ENCODE data around the gene TMEM221. TPM values are rescaled to one million over a fixed set of nuclear protein-coding genes. Genes with fewer than 3 reads are reported as not detected.

The TMEM221 gene
- total and polyA plus RNA-seq, 9 of the 15 experiments (the other 6 are each of a cell fraction or from before 2014, with no cell fraction given): 0.06 to 0.35 TPM; not detected in 7

DNA sequence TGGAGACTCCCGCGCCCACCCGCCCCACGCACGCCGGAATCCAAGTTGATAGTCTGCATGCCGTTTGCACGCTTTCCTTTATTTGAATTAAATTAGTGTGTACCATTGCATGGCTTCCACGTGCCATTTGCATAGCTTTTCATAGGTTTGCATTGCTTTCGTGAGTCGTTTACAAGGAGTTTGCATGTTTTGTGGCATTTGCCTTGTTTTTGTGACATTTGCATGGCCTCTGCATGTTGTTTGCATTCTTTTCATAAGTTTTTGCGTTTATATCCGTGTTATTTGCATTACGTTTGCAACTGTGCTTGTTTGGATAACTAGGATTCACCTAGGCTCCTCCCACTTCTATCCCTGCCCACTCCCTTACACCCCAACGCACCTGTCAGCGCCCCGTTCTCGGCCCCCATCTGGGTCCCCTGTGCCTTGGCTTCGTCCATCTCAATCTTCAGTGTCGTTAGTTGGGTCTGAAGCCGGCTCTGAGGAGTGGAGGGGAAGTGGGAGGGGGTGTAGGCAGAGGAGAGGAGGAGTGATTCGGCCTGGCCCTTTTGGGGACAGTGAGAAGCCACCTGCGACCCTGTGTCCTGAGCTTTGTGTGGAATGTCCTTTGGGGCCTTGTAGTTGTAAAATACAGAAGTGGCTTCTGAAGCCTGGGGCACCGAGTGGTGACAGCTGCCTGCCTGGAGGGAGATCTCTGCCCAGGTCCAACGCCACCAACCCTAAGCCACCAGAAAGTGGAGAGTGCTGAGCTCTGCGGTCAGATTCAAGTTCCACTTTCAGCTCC, 56.9 kb downstream of the TMEM221 start (continued):
- TF ChIP-seq, protein P1, sequence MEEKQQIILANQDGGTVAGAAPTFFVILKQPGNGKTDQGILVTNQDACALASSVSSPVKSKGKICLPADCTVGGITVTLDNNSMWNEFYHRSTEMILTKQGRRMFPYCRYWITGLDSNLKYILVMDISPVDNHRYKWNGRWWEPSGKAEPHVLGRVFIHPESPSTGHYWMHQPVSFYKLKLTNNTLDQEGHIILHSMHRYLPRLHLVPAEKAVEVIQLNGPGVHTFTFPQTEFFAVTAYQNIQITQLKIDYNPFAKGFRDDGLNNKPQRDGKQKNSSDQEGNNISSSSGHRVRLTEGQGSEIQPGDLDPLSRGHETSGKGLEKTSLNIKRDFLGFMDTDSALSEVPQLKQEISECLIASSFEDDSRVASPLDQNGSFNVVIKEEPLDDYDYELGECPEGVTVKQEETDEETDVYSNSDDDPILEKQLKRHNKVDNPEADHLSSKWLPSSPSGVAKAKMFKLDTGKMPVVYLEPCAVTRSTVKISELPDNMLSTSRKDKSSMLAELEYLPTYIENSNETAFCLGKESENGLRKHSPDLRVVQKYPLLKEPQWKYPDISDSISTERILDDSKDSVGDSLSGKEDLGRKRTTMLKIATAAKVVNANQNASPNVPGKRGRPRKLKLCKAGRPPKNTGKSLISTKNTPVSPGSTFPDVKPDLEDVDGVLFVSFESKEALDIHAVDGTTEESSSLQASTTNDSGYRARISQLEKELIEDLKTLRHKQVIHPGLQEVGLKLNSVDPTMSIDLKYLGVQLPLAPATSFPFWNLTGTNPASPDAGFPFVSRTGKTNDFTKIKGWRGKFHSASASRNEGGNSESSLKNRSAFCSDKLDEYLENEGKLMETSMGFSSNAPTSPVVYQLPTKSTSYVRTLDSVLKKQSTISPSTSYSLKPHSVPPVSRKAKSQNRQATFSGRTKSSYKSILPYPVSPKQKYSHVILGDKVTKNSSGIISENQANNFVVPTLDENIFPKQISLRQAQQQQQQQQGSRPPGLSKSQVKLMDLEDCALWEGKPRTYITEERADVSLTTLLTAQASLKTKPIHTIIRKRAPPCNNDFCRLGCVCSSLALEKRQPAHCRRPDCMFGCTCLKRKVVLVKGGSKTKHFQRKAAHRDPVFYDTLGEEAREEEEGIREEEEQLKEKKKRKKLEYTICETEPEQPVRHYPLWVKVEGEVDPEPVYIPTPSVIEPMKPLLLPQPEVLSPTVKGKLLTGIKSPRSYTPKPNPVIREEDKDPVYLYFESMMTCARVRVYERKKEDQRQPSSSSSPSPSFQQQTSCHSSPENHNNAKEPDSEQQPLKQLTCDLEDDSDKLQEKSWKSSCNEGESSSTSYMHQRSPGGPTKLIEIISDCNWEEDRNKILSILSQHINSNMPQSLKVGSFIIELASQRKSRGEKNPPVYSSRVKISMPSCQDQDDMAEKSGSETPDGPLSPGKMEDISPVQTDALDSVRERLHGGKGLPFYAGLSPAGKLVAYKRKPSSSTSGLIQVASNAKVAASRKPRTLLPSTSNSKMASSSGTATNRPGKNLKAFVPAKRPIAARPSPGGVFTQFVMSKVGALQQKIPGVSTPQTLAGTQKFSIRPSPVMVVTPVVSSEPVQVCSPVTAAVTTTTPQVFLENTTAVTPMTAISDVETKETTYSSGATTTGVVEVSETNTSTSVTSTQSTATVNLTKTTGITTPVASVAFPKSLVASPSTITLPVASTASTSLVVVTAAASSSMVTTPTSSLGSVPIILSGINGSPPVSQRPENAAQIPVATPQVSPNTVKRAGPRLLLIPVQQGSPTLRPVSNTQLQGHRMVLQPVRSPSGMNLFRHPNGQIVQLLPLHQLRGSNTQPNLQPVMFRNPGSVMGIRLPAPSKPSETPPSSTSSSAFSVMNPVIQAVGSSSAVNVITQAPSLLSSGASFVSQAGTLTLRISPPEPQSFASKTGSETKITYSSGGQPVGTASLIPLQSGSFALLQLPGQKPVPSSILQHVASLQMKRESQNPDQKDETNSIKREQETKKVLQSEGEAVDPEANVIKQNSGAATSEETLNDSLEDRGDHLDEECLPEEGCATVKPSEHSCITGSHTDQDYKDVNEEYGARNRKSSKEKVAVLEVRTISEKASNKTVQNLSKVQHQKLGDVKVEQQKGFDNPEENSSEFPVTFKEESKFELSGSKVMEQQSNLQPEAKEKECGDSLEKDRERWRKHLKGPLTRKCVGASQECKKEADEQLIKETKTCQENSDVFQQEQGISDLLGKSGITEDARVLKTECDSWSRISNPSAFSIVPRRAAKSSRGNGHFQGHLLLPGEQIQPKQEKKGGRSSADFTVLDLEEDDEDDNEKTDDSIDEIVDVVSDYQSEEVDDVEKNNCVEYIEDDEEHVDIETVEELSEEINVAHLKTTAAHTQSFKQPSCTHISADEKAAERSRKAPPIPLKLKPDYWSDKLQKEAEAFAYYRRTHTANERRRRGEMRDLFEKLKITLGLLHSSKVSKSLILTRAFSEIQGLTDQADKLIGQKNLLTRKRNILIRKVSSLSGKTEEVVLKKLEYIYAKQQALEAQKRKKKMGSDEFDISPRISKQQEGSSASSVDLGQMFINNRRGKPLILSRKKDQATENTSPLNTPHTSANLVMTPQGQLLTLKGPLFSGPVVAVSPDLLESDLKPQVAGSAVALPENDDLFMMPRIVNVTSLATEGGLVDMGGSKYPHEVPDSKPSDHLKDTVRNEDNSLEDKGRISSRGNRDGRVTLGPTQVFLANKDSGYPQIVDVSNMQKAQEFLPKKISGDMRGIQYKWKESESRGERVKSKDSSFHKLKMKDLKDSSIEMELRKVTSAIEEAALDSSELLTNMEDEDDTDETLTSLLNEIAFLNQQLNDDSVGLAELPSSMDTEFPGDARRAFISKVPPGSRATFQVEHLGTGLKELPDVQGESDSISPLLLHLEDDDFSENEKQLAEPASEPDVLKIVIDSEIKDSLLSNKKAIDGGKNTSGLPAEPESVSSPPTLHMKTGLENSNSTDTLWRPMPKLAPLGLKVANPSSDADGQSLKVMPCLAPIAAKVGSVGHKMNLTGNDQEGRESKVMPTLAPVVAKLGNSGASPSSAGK (IDR thresholded peaks at IDR 0.05): peak; percentile 71
- TF ChIP-seq, protein P2, sequence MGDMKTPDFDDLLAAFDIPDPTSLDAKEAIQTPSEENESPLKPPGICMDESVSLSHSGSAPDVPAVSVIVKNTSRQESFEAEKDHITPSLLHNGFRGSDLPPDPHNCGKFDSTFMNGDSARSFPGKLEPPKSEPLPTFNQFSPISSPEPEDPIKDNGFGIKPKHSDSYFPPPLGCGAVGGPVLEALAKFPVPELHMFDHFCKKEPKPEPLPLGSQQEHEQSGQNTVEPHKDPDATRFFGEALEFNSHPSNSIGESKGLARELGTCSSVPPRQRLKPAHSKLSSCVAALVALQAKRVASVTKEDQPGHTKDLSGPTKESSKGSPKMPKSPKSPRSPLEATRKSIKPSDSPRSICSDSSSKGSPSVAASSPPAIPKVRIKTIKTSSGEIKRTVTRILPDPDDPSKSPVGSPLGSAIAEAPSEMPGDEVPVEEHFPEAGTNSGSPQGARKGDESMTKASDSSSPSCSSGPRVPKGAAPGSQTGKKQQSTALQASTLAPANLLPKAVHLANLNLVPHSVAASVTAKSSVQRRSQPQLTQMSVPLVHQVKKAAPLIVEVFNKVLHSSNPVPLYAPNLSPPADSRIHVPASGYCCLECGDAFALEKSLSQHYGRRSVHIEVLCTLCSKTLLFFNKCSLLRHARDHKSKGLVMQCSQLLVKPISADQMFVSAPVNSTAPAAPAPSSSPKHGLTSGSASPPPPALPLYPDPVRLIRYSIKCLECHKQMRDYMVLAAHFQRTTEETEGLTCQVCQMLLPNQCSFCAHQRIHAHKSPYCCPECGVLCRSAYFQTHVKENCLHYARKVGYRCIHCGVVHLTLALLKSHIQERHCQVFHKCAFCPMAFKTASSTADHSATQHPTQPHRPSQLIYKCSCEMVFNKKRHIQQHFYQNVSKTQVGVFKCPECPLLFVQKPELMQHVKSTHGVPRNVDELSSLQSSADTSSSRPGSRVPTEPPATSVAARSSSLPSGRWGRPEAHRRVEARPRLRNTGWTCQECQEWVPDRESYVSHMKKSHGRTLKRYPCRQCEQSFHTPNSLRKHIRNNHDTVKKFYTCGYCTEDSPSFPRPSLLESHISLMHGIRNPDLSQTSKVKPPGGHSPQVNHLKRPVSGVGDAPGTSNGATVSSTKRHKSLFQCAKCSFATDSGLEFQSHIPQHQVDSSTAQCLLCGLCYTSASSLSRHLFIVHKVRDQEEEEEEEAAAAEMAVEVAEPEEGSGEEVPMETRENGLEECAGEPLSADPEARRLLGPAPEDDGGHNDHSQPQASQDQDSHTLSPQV (IDR thresholded peaks at IDR 0.05): 0 out of 2 replicates have a peak, but pooled peaks have one; percentile 42
- TF ChIP-seq, protein P3, sequence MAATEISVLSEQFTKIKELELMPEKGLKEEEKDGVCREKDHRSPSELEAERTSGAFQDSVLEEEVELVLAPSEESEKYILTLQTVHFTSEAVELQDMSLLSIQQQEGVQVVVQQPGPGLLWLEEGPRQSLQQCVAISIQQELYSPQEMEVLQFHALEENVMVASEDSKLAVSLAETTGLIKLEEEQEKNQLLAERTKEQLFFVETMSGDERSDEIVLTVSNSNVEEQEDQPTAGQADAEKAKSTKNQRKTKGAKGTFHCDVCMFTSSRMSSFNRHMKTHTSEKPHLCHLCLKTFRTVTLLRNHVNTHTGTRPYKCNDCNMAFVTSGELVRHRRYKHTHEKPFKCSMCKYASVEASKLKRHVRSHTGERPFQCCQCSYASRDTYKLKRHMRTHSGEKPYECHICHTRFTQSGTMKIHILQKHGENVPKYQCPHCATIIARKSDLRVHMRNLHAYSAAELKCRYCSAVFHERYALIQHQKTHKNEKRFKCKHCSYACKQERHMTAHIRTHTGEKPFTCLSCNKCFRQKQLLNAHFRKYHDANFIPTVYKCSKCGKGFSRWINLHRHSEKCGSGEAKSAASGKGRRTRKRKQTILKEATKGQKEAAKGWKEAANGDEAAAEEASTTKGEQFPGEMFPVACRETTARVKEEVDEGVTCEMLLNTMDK (IDR thresholded peaks at IDR 0.05; ENCODE audit: borderline replicate concordance, insufficient read depth, low read depth, low read length, poor library complexity, severe bottlenecking): no peak
- no peak; a peak in 1 of 4 replicates for TF ChIP-seq MAZ (CRISPR knock-in tag; conservative IDR thresholded peaks at IDR 0.05 in 1 of 2, IDR thresholded peaks at IDR 0.05 in 1 of 2)
- no peak for TF ChIP-seq CREM (IDR thresholded peaks at IDR 0.05; ENCODE audit: low read depth)
- TF ChIP-seq KDM4B (IDR thresholded peaks at IDR 0.05; ENCODE audit: borderline replicate concordance in 2 of 2, low read depth in 1 of 2): no peak

Data from K562 (cell line).